SK-N-SH (cell line): ENCODE measurements around the gene CEP170. TPM values are rescaled to one million over a fixed set of nuclear protein-coding genes. Genes with fewer than 3 reads are reported as not detected.

Source experiments
- CTCF ChIA-PET: fragments of 300-600, 350-600 bp; formaldehyde crosslinking; extraction: SDS; loops from one replicate; lab custom pipeline; 2021; lab: Yijun Ruan, JAX
- POLR2A ChIA-PET: fragments of 350-600 bp; sonication (Branson Sonifier 250); formaldehyde crosslinking; extraction: SDS; loops from one replicate; lab custom pipeline; 2020; ENCODE audit warnings: antibody characterized with exemption, inconsistent platforms; lab: Yijun Ruan, JAX
- DNase-seq: peaks from one replicate; pipeline ENCODE4 v3.0.0; 2012
- H2AFZ ChIP-seq: fragments of 200-600 bp; sonication (generic); 2 replicates; pipeline ENCODE4 v1.8.1; 2016; ENCODE audit warnings: antibody characterized with exemption, mild to moderate bottlenecking, low read depth
- H3F3A ChIP-seq: fragments of 200-600 bp; sonication (generic); replicated peaks from 2 replicates; pipeline ENCODE3; 2016; ENCODE audit warnings: antibody characterized with exemption, mild to moderate bottlenecking; ENCODE audit not compliant: insufficient read depth
- H3K27ac ChIP-seq, 2 experiments: fragments of 200-500 bp in 1 of 2; fragments of 200-600 bp in 1 of 2; sonication (Bioruptor generic) in 1 of 2; sonication (generic), shearing (Covaris generic) in 1 of 2; 2 replicates each; pipeline versions ENCODE4 v1.5.1 to v1.6.1; 2014 to 2016; ENCODE audit warnings: low read depth in 2 of 2, inconsistent platforms in 1 of 2, low read length in 1 of 2, mild to moderate bottlenecking in 1 of 2, mixed read lengths in 1 of 2
- H3K27me3 ChIP-seq: fragments of 200-600 bp; sonication (generic), shearing (Covaris generic); 2 replicates; pipeline ENCODE4 v1.6.1; 2016; ENCODE audit warnings: mixed run types; ENCODE audit not compliant: insufficient read depth
- H3K36me3 ChIP-seq, 2 experiments: fragments of 200-500 bp in 1 of 2; fragments of 200-600 bp in 1 of 2; sonication (Bioruptor generic) in 1 of 2; sonication (generic) in 1 of 2; replicated peaks in 1 of 2; 2 replicates each; pipeline versions ENCODE3 to v1.5.1; 2014 to 2016; ENCODE audit warnings: low read length in 1 of 2, mild to moderate bottlenecking in 1 of 2; ENCODE audit not compliant: insufficient read depth in 2 of 2, control insufficient read depth in 1 of 2
- H3K4me1 ChIP-seq, 2 experiments: fragments of 200-500 bp in 1 of 2; fragments of 200-600 bp in 1 of 2; sonication (Bioruptor generic) in 1 of 2; sonication (generic), shearing (Covaris generic) in 1 of 2; 2 replicates each; pipeline versions ENCODE4 v1.5.1 to v1.6.1; 2014 to 2016; ENCODE audit warnings: low read depth in 1 of 2, low read length in 1 of 2, mixed run types in 1 of 2; ENCODE audit not compliant: insufficient read depth in 2 of 2, control insufficient read depth in 1 of 2
- H3K4me2 ChIP-seq: fragments of 200-600 bp; sonication (generic), shearing (Covaris generic); 2 replicates; pipeline ENCODE4 v1.6.1; 2017; ENCODE audit warnings: mixed run types
- H3K4me3 ChIP-seq, 2 experiments: fragments of 200-500 bp in 1 of 2; fragments of 200-600 bp in 1 of 2; sonication (Bioruptor generic) in 1 of 2; sonication (generic), shearing (Covaris generic) in 1 of 2; 2 replicates each; pipeline versions ENCODE4 v1.5.1 to v1.8.1; 2014 to 2016; ENCODE audit warnings: low read depth in 2 of 2, inconsistent platforms in 1 of 2, low read length in 1 of 2, mild to moderate bottlenecking in 1 of 2, mixed read lengths in 1 of 2, moderate library complexity in 1 of 2
- H3K79me2 ChIP-seq: fragments of 200-600 bp; sonication (generic); 2 replicates; pipeline ENCODE4 v1.8.1; 2017; ENCODE audit warnings: mild to moderate bottlenecking; ENCODE audit not compliant: insufficient read depth
- H3K9ac ChIP-seq: fragments of 200-600 bp; sonication (generic); 2 replicates; pipeline ENCODE4 v1.6.1; 2017; ENCODE audit warnings: mixed run types
- H3K9me2 ChIP-seq: fragments of 200-600 bp; sonication (generic); 2 replicates; pipeline ENCODE4 v1.6.1; 2017; ENCODE audit warnings: mixed run types
- H3K9me3 ChIP-seq: fragments of 200-600 bp; sonication (generic); 2 replicates; pipeline ENCODE4 v1.6.1; 2017; ENCODE audit warnings: mixed run types, mild to moderate bottlenecking, moderate library complexity
- H4K20me1 ChIP-seq: fragments of 200-600 bp; sonication (generic); 2 replicates; pipeline ENCODE4 v1.6.1; 2017; ENCODE audit warnings: mild to moderate bottlenecking, mixed run types; ENCODE audit not compliant: insufficient read depth
- CHD2 ChIP-seq: fragments of 150-350 bp; IDR thresholded peaks from 2 replicates; pipeline ENCODE4 v1.6.1; 2018; ENCODE audit warnings: low read length; ENCODE audit not compliant: partially characterized antibody
- EP300 ChIP-seq, 2 experiments: IDR thresholded peaks; 2 replicates each; pipeline versions ENCODE4 v1.4.0 to v1.6.1; 2012; ENCODE audit warnings: borderline replicate concordance in 1 of 2, low read depth in 1 of 2, low read length in 1 of 2
- FOSL2 ChIP-seq: IDR thresholded peaks from 2 replicates; pipeline ENCODE4 v1.4.0; 2012; ENCODE audit warnings: low read depth, mild to moderate bottlenecking, moderate library complexity, borderline replicate concordance
- GABPA ChIP-seq: IDR thresholded peaks from 2 replicates; pipeline ENCODE4 v1.4.0; 2012; ENCODE audit warnings: low read depth, mild to moderate bottlenecking
- JUND ChIP-seq: IDR thresholded peaks from 2 replicates; pipeline ENCODE4 v1.4.0; 2012
- MEF2A ChIP-seq: IDR thresholded peaks from 2 replicates; pipeline ENCODE4 v1.4.0; 2012; ENCODE audit warnings: low read depth, borderline replicate concordance
- NRF1 ChIP-seq: IDR thresholded peaks from 2 replicates; pipeline ENCODE4 v1.6.1; 2012; ENCODE audit warnings: low read depth, mild to moderate bottlenecking, low read length
- POLR2AphosphoS5 ChIP-seq: IDR thresholded peaks from 2 replicates; pipeline ENCODE4 v1.6.1; 2012; ENCODE audit warnings: low read depth, low read length
- RCOR1 ChIP-seq: fragments of 150-350 bp; IDR thresholded peaks from 2 replicates; pipeline ENCODE4 v1.6.1; 2017; ENCODE audit warnings: antibody characterized with exemption, low read length
- REST ChIP-seq: IDR thresholded peaks from 2 replicates; pipeline ENCODE4 v1.6.1; 2012; ENCODE audit warnings: mild to moderate bottlenecking, low read depth, low read length, moderate library complexity
- TAF1 ChIP-seq: IDR thresholded peaks from 2 replicates; pipeline ENCODE4 v1.6.1; 2012; ENCODE audit warnings: low read depth, mild to moderate bottlenecking, low read length, moderate library complexity, borderline replicate concordance
- YY1 ChIP-seq: IDR thresholded peaks from 2 replicates; pipeline ENCODE4 v1.4.0; 2012; ENCODE audit warnings: low read depth, mild to moderate bottlenecking
- WGBS: methylation state at CpG from one replicate; pipeline ENCODE4 v1.1.6; 2017; ENCODE audit warnings: low lambda C conversion rate; 5-methylcytosine and 5-hydroxymethylcytosine counted together
- polyA plus RNA-seq, 3 experiments: library from polyadenylated mRNA; depleted of rRNA; stranded (reverse); fragments of >200 nt; gene quantifications; 2 replicates each; pipeline ENCODE4 v1.2.3, GENCODE V29; 2012
- TF ChIP-seq, protein P1 (sequence below): IDR thresholded peaks from 2 replicates; pipeline ENCODE4; 2012
- TF ChIP-seq, protein P2 (sequence below): fragments of 150-350 bp; IDR thresholded peaks from 2 replicates; pipeline ENCODE4 v1.6.1; 2017; ENCODE audit warnings: antibody characterized with exemption, low read length, low read depth, borderline replicate concordance

Gene CEP170
- polyA plus RNA-seq, 1 of the 3 experiments (the other 2 are of a cell fraction): 67.2 TPM

GRCh38 chr1:243275316-243275715 lies 20.2 kb upstream of the CEP170 start:
- Histone ChIP-seq H3K9me2 (no peaks in the 10 kb centered on the region), H3K27me3 (no peaks in the 10 kb centered on the region), H2AFZ (no peak overlapping the region), H3K4me2 (no peak overlapping the region), H3F3A (peaks cover 30% of the 10 kb centered on the region), H4K20me1 (no peaks in the 10 kb centered on the region), H3K27ac (no peak overlapping the region), H3K9me3 (peaks cover 10% of the 10 kb centered on the region; the same call in 1 of the 2 replicates), H3K4me1 (peaks cover under 1 to 5% of the 10 kb centered on the region in 2 experiments; a peak in 2 of 4 replicates), H3K36me3 (peaks cover 52 to 59% of the 10 kb centered on the region in 2 experiments), H3K79me2 (peaks cover 46% of the 10 kb centered on the region), H3K9ac (no peak overlapping the region), H3K4me3 (no peak overlapping the region)
- TF ChIP-seq RCOR1 (no peak), GABPA (no peak), POLR2AphosphoS5 (no peak), FOSL2 (no peak), EP300 (IDR thresholded peaks at IDR 0.05; ENCODE audit: borderline replicate concordance in 1 of 2, low read depth in 1 of 2, low read length in 1 of 2) (no peak), REST (no peak), YY1 (no peak), CHD2 (no peak), MEF2A (no peak), TAF1 (no peak)
- TF ChIP-seq, protein P1, sequence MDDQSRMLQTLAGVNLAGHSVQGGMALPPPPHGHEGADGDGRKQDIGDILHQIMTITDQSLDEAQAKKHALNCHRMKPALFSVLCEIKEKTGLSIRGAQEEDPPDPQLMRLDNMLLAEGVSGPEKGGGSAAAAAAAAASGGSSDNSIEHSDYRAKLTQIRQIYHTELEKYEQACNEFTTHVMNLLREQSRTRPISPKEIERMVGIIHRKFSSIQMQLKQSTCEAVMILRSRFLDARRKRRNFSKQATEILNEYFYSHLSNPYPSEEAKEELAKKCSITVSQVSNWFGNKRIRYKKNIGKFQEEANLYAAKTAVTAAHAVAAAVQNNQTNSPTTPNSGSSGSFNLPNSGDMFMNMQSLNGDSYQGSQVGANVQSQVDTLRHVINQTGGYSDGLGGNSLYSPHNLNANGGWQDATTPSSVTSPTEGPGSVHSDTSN: no peak
- ChIA-PET POLR2A (no interaction called here), CTCF (no interaction called here)
- 93% methylated on average over 3 of the region's 3 CpGs for WGBS
- no peak for DNase-seq

DNA sequence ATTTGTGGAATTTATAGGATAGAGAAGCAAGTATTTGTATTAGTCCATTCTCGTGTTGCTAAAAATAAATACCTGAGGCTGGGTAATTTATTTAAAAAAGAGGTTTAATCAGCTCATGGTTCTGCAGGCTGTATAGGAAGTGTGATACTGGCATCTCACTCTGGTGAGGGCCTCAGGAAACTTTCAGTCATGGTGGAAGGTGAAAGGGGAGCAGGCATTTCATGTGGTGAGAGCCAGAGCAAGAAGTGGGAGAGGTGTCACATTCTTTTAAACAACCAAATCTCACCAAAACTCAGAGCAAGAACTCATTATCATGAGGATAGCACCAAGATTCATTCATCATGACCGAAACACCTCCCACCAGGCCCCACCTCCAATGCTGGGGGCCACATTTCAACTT lies 18.9 kb upstream of the CEP170 start:
- Histone ChIP-seq H3K4me3 (no peak overlapping the region), H2AFZ (no peak overlapping the region), H4K20me1 (no peaks in the 10 kb centered on the region), H3K27me3 (no peaks in the 10 kb centered on the region), H3K4me2 (no peak overlapping the region), H3K36me3 (peaks cover 52 to 53% of the 10 kb centered on the region in 2 experiments), H3K9ac (no peak overlapping the region), H3K9me3 (peaks cover 10% of the 10 kb centered on the region; the same call in 1 of the 2 replicates), H3F3A (peaks cover 30% of the 10 kb centered on the region), H3K27ac (no peak overlapping the region), H3K4me1 (peaks cover 10 to 19% of the 10 kb centered on the region in 2 experiments), H3K79me2 (peaks cover 49% of the 10 kb centered on the region), H3K9me2 (no peaks in the 10 kb centered on the region)
- CTCF ChIA-PET: no interaction called here
- POLR2A ChIA-PET: interaction anchor here (2.4 kb wide), 1 partner anchor 18 kb away, joined by 9 read pairs; the partner anchor contains the start of genes CEP170 and SDCCAG8
- DNase-seq: no peak
- TF ChIP-seq, protein P2, sequence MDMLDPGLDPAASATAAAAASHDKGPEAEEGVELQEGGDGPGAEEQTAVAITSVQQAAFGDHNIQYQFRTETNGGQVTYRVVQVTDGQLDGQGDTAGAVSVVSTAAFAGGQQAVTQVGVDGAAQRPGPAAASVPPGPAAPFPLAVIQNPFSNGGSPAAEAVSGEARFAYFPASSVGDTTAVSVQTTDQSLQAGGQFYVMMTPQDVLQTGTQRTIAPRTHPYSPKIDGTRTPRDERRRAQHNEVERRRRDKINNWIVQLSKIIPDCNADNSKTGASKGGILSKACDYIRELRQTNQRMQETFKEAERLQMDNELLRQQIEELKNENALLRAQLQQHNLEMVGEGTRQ: no peak
- TF ChIP-seq NRF1: no peak
- TF ChIP-seq JUND: no peak
- no peak for TF ChIP-seq RCOR1
- 99% methylated on average over 2 of the region's 2 CpGs for WGBS
